Skeletal muscle tissue (tissue), 4 donors: Measurements from ENCODE around the gene YIF1B. TPM values are rescaled to one million over a fixed set of nuclear protein-coding genes. Genes with fewer than 3 reads are reported as not detected.
"Not testable (repeated sequence)": the region's sequence is repeated elsewhere in the genome, so short reads cannot be mapped to it uniquely, and the experiment has no call there.

Experiments
- H3K27ac ChIP-seq: one replicate; pipeline ENCODE4 v1.7.0; 2013; ENCODE audit warnings: mild to moderate bottlenecking, low read depth, low read length, inconsistent platforms
- H3K27me3 ChIP-seq, 3 donors: one replicate each; pipeline ENCODE4 v1.7.0; 2013; ENCODE audit warnings: low read length in 3 of 3; ENCODE audit not compliant: control insufficient read depth in 3 of 3, insufficient read depth in 3 of 3
- H3K36me3 ChIP-seq, 3 donors: one replicate each; pipeline ENCODE4 v1.7.0; 2013; ENCODE audit warnings: low read length in 3 of 3; ENCODE audit not compliant: control insufficient read depth in 3 of 3, insufficient read depth in 3 of 3
- H3K4me1 ChIP-seq, 3 donors: one replicate each; pipeline ENCODE4 v1.7.0; 2013; ENCODE audit warnings: low read length in 3 of 3, mild to moderate bottlenecking in 3 of 3; ENCODE audit not compliant: control insufficient read depth in 3 of 3, insufficient read depth in 3 of 3
- H3K4me3 ChIP-seq, 3 donors: one replicate each; pipeline ENCODE4 v1.7.0; 2013; ENCODE audit warnings: low read length in 3 of 3
- H3K9ac ChIP-seq, 3 donors: one replicate each; pipeline ENCODE4 v1.7.0; 2013; ENCODE audit warnings: low read length in 3 of 3, mild to moderate bottlenecking in 3 of 3, moderate library complexity in 2 of 3, low read depth in 1 of 3
- H3K9me3 ChIP-seq, 3 donors: one replicate each; pipeline ENCODE4 v1.7.0; 2013; ENCODE audit warnings: low read length in 3 of 3; ENCODE audit not compliant: control insufficient read depth in 3 of 3
- total RNA-seq: library from RNA; depleted of rRNA; stranded (reverse); fragments of >200 nt; gene quantifications from one replicate; pipeline ENCODE4 v1.2.3, GENCODE V29; 2014
- donor health status: Osteomylitis.

The YIF1B gene
- total RNA-seq, 1 donor from 2014 or later, result 18.3 TPM

- Histone ChIP-seq H3K27me3 (peaks cover 42 to 64% (median 47%) of the 10 kb centered on the region in 3 donors), H3K4me1 (peaks cover 0 to under 1% (median under 1%) of the 10 kb centered on the region in 3 donors), H3K4me3 (no peak overlapping the region), H3K27ac (no peak overlapping the region), H3K9ac (no peak overlapping the region), H3K9me3 (no peaks in the 10 kb centered on the region), H3K36me3 (no peaks in the 10 kb centered on the region)
These were observed 40.3 kb upstream of the YIF1B start for GRCh38 chr19:38355728-38356725.

- Histone ChIP-seq H3K4me3 (no peak overlapping the region), H3K9ac (no peak overlapping the region), H3K4me1 (no peaks in the 10 kb centered on the region)
These were observed 36.9 kb upstream of the YIF1B start for GRCh38 chr19:38352611-38353010.

GRCh38 chr19:38351865-38352395 is 36.2 kb upstream of the YIF1B start:
- Histone ChIP-seq H3K9me3 (no peaks in the 10 kb centered on the region), H3K4me3 (no peak overlapping the region), H3K36me3 (no peaks in the 10 kb centered on the region), H3K4me1 (no peaks in the 10 kb centered on the region), H3K9ac (no peak overlapping the region), H3K27me3 (peaks cover 26 to 37% (median 28%) of the 10 kb centered on the region in 3 donors), H3K27ac (no peak overlapping the region)

More at GRCh38 chr19:38352611-38353010, 36.9 kb upstream of the YIF1B start:
- H3K27ac ChIP-seq, result no peak overlapping the region
- no peaks in the 10 kb centered on the region for H3K36me3 ChIP-seq
- peaks cover 26 to 41% (median 28%) of the 10 kb centered on the region in 3 donors for H3K27me3 ChIP-seq
- H3K9me3 ChIP-seq, result no peaks in the 10 kb centered on the region

- no peaks in the 10 kb centered on the region for H3K4me1 ChIP-seq
- no peak overlapping the region for H3K4me3 ChIP-seq
- no peak overlapping the region for H3K27ac ChIP-seq
- H3K9me3 ChIP-seq, result no peaks in the 10 kb centered on the region
- H3K36me3 ChIP-seq, result no peaks in the 10 kb centered on the region
- H3K27me3 ChIP-seq, result peaks cover 22 to 28% (median 22%) of the 10 kb centered on the region in 3 donors
- H3K9ac ChIP-seq, result no peak overlapping the region
These were observed 35.1 kb upstream of the YIF1B start for GRCh38 chr19:38350883-38351282.

- Histone ChIP-seq H3K4me3 (no peak overlapping the region), H3K9me3 (no peaks in the 10 kb centered on the region), H3K27me3 (peaks cover 4 to 8% (median 6%) of the 10 kb centered on the region in 3 donors), H3K4me1 (no peaks in the 10 kb centered on the region), H3K9ac (no peak overlapping the region), H3K27ac (no peak overlapping the region), H3K36me3 (peaks cover 0 to 4% (median 4%) of the 10 kb centered on the region in 3 donors)
These were observed 31.1 kb upstream of the YIF1B start for GRCh38 chr19:38346837-38347236.

GRCh38 chr19:38340927-38341326 is 25.2 kb upstream of the YIF1B start:
- Histone ChIP-seq H3K27me3 (no peaks in the 10 kb centered on the region), H3K36me3 (peaks cover 0 to 4% (median 4%) of the 10 kb centered on the region in 3 donors), H3K4me3 (no peak overlapping the region)

GRCh38 chr19:38339011-38339410 is 23.3 kb upstream of the YIF1B start:
- H3K4me3 ChIP-seq, H3K27ac ChIP-seq, H3K36me3 ChIP-seq, H3K9me3 ChIP-seq, H3K27me3 ChIP-seq, H3K4me1 ChIP-seq, H3K9ac ChIP-seq: not testable (repeated sequence)

More at GRCh38 chr19:38340927-38341326, 25.2 kb upstream of the YIF1B start:
- Histone ChIP-seq H3K9ac (no peak overlapping the region), H3K27ac (no peak overlapping the region), H3K9me3 (no peaks in the 10 kb centered on the region), H3K4me1 (peaks cover 9% of the 10 kb centered on the region in 3 donors)

- peaks cover 9% of the 10 kb centered on the region in 3 donors for H3K4me1 ChIP-seq
- H3K36me3 ChIP-seq, result no peaks in the 10 kb centered on the region
- H3K27ac ChIP-seq, result peak overlapping the region; percentile 98
- peak overlapping the region; percentile 72 to 85 (median 85) for H3K9ac ChIP-seq
- no peaks in the 10 kb centered on the region for H3K9me3 ChIP-seq
- H3K4me3 ChIP-seq, result peak overlapping the region; percentile 92 to 93 (median 93)
- H3K27me3 ChIP-seq, result no peaks in the 10 kb centered on the region
These were observed 21.6 kb upstream of the YIF1B start for GRCh38 chr19:38337360-38337653.

- Histone ChIP-seq H3K27ac (peak overlapping the region; percentile 98), H3K36me3 (no peaks in the 10 kb centered on the region), H3K4me1 (peaks cover 9% of the 10 kb centered on the region in 3 donors), H3K9me3 (no peaks in the 10 kb centered on the region), H3K4me3 (peak overlapping the region; percentile 92 to 93 (median 93)), H3K9ac (peak overlapping the region; percentile 85), H3K27me3 (no peaks in the 10 kb centered on the region)
These were observed 21.1 kb upstream of the YIF1B start for GRCh38 chr19:38336638-38337359.
